ENCODE results near the gene PFKP. TPM values are rescaled to one million over a fixed set of nuclear protein-coding genes. Genes with fewer than 3 reads are reported as not detected.
A peak's percentile ranks its signal among the peaks of the same experiment; 100 is the strongest.

The PFKP gene
- total RNA-seq, 4 donors from 2014 or later: 56.6 to 154 (median 115) TPM

GRCh38 chr10:3100093-3100792, 32.9 kb downstream of the PFKP start:
- no peak overlapping the region for H3K4me3 ChIP-seq (replicated peaks in 1 of 3)
- H3K27me3 ChIP-seq: no peaks in the 10 kb centered on the region
- WGBS, 2 donors: 94 to 96% methylated on average over 19 of the region's 19 CpGs
- intact Hi-C loops (cut with DNase I): no loop called here
- H3K36me3 ChIP-seq: peaks cover 0 to 6% of the 10 kb centered on the region in 2 donors
- no peaks in the 10 kb centered on the region for H3K9me3 ChIP-seq
- no peak overlapping the region for H3K27ac ChIP-seq
- no peak for DNase-seq
- H3K4me1 ChIP-seq: peaks cover 11 to 23% of the 10 kb centered on the region in 2 donors
- TF ChIP-seq POLR2A (IDR thresholded peaks at IDR 0.05): no peak
- no peak for TF ChIP-seq CTCF (IDR thresholded peaks at IDR 0.05)

GRCh38 chr10:3100856-3101640, 33.7 kb downstream of the PFKP start:
- no peak for DNase-seq
- H3K9me3 ChIP-seq: no peaks in the 10 kb centered on the region
- intact Hi-C loops (cut with DNase I): no loop called here
- no peak overlapping the region for H3K4me3 ChIP-seq (replicated peaks in 1 of 3)
- H3K36me3 ChIP-seq: peaks cover 0 to 8% of the 10 kb centered on the region in 2 donors
- no peaks in the 10 kb centered on the region for H3K27me3 ChIP-seq
- H3K4me1 ChIP-seq: peaks cover 11 to 18% of the 10 kb centered on the region in 2 donors
- TF ChIP-seq POLR2A (IDR thresholded peaks at IDR 0.05): no peak
- no peak for TF ChIP-seq CTCF (IDR thresholded peaks at IDR 0.05)
- no peak overlapping the region for H3K27ac ChIP-seq
- 92 to 96% methylated on average over 24 to 31 of the region's 31 CpGs for WGBS, 2 donors

GRCh38 chr10:3102720-3103427, 35.5 kb downstream of the PFKP start:
- H3K4me3 ChIP-seq (replicated peaks in 1 of 3): no peak overlapping the region
- peaks cover 11 to 14% of the 10 kb centered on the region in 2 donors for H3K4me1 ChIP-seq
- WGBS, 2 donors: 51 to 61% methylated on average over 16 to 19 of the region's 19 CpGs
- peak overlapping the region; percentile 27 to 79 (median 75) for H3K27ac ChIP-seq
- intact Hi-C loops (cut with DNase I): no loop called here
- peaks cover 0 to 13% of the 10 kb centered on the region in 2 donors for H3K36me3 ChIP-seq
- no peaks in the 10 kb centered on the region for H3K9me3 ChIP-seq
- TF ChIP-seq POLR2A (IDR thresholded peaks at IDR 0.05) (no peak), CTCF (IDR thresholded peaks at IDR 0.05) (no peak)
- DNase-seq: peak in 1 of 2 donors; percentile 34
- H3K27me3 ChIP-seq: no peaks in the 10 kb centered on the region

GRCh38 chr10:3103646-3104045, 36.3 kb downstream of the PFKP start:
- no peaks in the 10 kb centered on the region for H3K9me3 ChIP-seq
- WGBS, 2 donors: 95 to 97% methylated on average over 30 of the region's 30 CpGs
- peaks cover 3 to 15% of the 10 kb centered on the region in 2 donors for H3K36me3 ChIP-seq
- H3K4me1 ChIP-seq: peaks cover 11 to 14% of the 10 kb centered on the region in 2 donors
- H3K27ac ChIP-seq: peak overlapping the region in 2 of 3 donors; percentile 75 to 79
- no peak for DNase-seq
- intact Hi-C loops (cut with DNase I): no loop called here
- H3K4me3 ChIP-seq (replicated peaks in 1 of 3): no peak overlapping the region
- no peak for TF ChIP-seq CTCF (IDR thresholded peaks at IDR 0.05)
- TF ChIP-seq POLR2A (IDR thresholded peaks at IDR 0.05): no peak
- no peaks in the 10 kb centered on the region for H3K27me3 ChIP-seq
